C4-2B (cell line): ENCODE data around the gene AGMAT.

Experiments used
- ZFX ChIP-seq: fragments of 450-650 bp; IDR thresholded peaks from 2 replicates; pipeline ENCODE4 v1.6.1; 2017
- TF ChIP-seq, protein P1 (sequence below): fragments of 450-650 bp; conservative IDR thresholded peaks from 2 replicates; pipeline ENCODE4 v1.5.1; 2017; ENCODE audit warnings: mild to moderate bottlenecking

- TF ChIP-seq, protein P1, sequence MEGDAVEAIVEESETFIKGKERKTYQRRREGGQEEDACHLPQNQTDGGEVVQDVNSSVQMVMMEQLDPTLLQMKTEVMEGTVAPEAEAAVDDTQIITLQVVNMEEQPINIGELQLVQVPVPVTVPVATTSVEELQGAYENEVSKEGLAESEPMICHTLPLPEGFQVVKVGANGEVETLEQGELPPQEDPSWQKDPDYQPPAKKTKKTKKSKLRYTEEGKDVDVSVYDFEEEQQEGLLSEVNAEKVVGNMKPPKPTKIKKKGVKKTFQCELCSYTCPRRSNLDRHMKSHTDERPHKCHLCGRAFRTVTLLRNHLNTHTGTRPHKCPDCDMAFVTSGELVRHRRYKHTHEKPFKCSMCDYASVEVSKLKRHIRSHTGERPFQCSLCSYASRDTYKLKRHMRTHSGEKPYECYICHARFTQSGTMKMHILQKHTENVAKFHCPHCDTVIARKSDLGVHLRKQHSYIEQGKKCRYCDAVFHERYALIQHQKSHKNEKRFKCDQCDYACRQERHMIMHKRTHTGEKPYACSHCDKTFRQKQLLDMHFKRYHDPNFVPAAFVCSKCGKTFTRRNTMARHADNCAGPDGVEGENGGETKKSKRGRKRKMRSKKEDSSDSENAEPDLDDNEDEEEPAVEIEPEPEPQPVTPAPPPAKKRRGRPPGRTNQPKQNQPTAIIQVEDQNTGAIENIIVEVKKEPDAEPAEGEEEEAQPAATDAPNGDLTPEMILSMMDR: no peak
- TF ChIP-seq ZFX: no peak
These were observed 38.0 kb upstream of the AGMAT start for GRCh38 chr1:15622712-15623373.
